Erythroblast (primary cell): ENCODE measurements around the gene PMIS2.

Source experiments
- GATA1 ChIP-seq: IDR thresholded peaks from 2 replicates; pipeline ENCODE4 v1.6.1; 2011; ENCODE audit warnings: low read depth, mild to moderate bottlenecking, control low read depth, low read length, moderate library complexity
- POLR2A ChIP-seq: IDR thresholded peaks from 2 replicates; pipeline ENCODE4 v1.6.1; 2011; ENCODE audit warnings: mild to moderate bottlenecking, low read length

DNA sequence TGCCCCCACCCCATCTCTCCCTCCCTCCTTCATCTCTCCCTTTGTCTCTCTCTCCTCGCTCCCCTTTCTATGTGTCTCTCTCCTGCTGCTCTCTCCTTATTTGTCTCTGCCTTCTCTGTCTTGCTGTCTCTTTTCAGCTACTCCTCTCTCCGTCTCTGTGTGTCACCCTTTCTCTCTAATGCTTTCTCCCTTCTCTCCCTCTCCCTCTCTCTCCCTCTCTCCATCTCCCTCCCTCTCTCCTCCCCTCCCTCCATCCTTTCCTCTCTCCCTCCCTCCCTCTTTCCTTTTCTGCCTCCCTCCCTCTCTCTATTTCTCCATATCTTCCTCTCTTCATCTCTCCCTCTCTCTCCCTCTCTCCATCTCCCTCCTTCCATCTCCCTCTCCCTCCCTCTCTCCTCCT is 23.2 kb upstream of the PMIS2 start:
- no peak for TF ChIP-seq POLR2A
- TF ChIP-seq GATA1 = no peak
